ENCODE data around the gene TBPL1. TPM values are rescaled to one million over a fixed set of nuclear protein-coding genes. Genes with fewer than 3 reads are reported as not detected.

TBPL1 gene
- total and polyA plus RNA-seq, 2 of the 13 experiments (the other 11 are each of a cell fraction or from before 2014, with no cell fraction given) = 25.3 to 39.3 TPM

- FAIRE-seq (no peak), DNase-seq (ENCODE audit: low spot score) (no peak), ATAC-seq (no peak)
- Histone ChIP-seq H3K4me1 (ENCODE audit: insufficient read depth, low read length) (peaks cover 9% of the 10 kb centered on the region; the same call in 1 of the 2 replicates), H3K27me3 (ENCODE audit: control insufficient read depth in 1 of 2, insufficient read depth in 2 of 2, low read length in 2 of 2) (no peaks in the 10 kb centered on the region; a peak in 1 of 5 replicates), H3K36me3 (replicated peaks in 1 of 2; ENCODE audit: control insufficient read depth in 1 of 2, insufficient read depth in 2 of 2, low read length in 2 of 2) (no peaks in the 10 kb centered on the region), H3K9ac (ENCODE audit: insufficient read depth, low read depth, low read length) (no peak overlapping the region), H3K4me2 (ENCODE audit: low read depth, low read length) (no peak overlapping the region), H4K20me1 (ENCODE audit: insufficient read depth, low read length) (no peaks in the 10 kb centered on the region), H3K27ac (ENCODE audit: extremely low read length, insufficient read depth, low read length) (no peak overlapping the region), H3K79me2 (ENCODE audit: insufficient read depth, low read length) (no peaks in the 10 kb centered on the region), H3K4me3 (replicated peaks in 1 of 3; ENCODE audit: insufficient read depth in 1 of 3, low read depth in 2 of 3, low read length in 3 of 3) (no peak overlapping the region), H2AFZ (ENCODE audit: low read length) (no peak overlapping the region), H3K9me3 (ENCODE audit: low read length) (no peaks in the 10 kb centered on the region)
- intact Hi-C loops (cut with micrococcal nuclease; ENCODE audit: unreplicated experiment) = no loop called here
- TF ChIP-seq, protein P1, sequence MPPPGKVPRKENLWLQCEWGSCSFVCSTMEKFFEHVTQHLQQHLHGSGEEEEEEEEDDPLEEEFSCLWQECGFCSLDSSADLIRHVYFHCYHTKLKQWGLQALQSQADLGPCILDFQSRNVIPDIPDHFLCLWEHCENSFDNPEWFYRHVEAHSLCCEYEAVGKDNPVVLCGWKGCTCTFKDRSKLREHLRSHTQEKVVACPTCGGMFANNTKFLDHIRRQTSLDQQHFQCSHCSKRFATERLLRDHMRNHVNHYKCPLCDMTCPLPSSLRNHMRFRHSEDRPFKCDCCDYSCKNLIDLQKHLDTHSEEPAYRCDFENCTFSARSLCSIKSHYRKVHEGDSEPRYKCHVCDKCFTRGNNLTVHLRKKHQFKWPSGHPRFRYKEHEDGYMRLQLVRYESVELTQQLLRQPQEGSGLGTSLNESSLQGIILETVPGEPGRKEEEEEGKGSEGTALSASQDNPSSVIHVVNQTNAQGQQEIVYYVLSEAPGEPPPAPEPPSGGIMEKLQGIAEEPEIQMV (CRISPR knock-in tag; IDR thresholded peaks at IDR 0.05; ENCODE audit: low read depth) = no peak
- TF ChIP-seq ZNF337 (CRISPR knock-in tag; IDR thresholded peaks at IDR 0.05; ENCODE audit: borderline replicate concordance, low read depth) = no peak
- TF ChIP-seq DMAP1 (CRISPR knock-in tag; IDR thresholded peaks at IDR 0.05) = no peak
- no peak for TF ChIP-seq ZNF451 (CRISPR knock-in tag; IDR thresholded peaks at IDR 0.05)
- TF ChIP-seq SOX5 (CRISPR knock-in tag; IDR thresholded peaks at IDR 0.05; ENCODE audit: borderline replicate concordance) = no peak
- TF ChIP-seq ZNF460 (CRISPR knock-in tag; IDR thresholded peaks at IDR 0.05; ENCODE audit: borderline replicate concordance) = no peak
- no peak for TF ChIP-seq E2F2 (CRISPR knock-in tag; IDR thresholded peaks at IDR 0.05; ENCODE audit: borderline replicate concordance)
- BruUV-seq (replicated peaks) = no TSS peak
- POLR2A ChIA-PET = no interaction called here
- CTCF ChIA-PET (ENCODE audit: low intra/inter-chr PET ratio, low total read pairs) = no interaction called here
- in situ Hi-C loops (cut with HindIII; ENCODE audit: extremely low pct_ligation_motif_present, low pct_unique_long_range_greater_than_20kb) = no loop called here
Observed at GRCh38 chr6:134016558-134016814, 63.5 kb downstream of the TBPL1 start.

GRCh38 chr6:134020071-134020470 is 67.0 kb downstream of the TBPL1 start:
- no peak for DNase-seq (ENCODE audit: low spot score)
- BruUV-seq (replicated peaks) = no TSS peak
- no peak overlapping the region for H3K4me3 ChIP-seq (replicated peaks in 1 of 3; ENCODE audit: insufficient read depth in 1 of 3, low read depth in 2 of 3, low read length in 3 of 3)
- TF ChIP-seq ZNF781 (CRISPR knock-in tag; IDR thresholded peaks at IDR 0.05; ENCODE audit: borderline replicate concordance, not compliant biosample characterization) (no peak), ONECUT2 (CRISPR knock-in tag; IDR thresholded peaks at IDR 0.05) (no peak), ZBTB21 (CRISPR knock-in tag; IDR thresholded peaks at IDR 0.05) (no peak), SP4 (CRISPR knock-in tag; IDR thresholded peaks at IDR 0.05) (no peak), MBNL3 (CRISPR knock-in tag; conservative IDR thresholded peaks at IDR 0.05) (no peak), SMC3 (IDR thresholded peaks at IDR 0.05; ENCODE audit: low read length) (no peak), XBP1 (CRISPR knock-in tag; IDR thresholded peaks at IDR 0.05) (no peak), ZFP37 (CRISPR knock-in tag; IDR thresholded peaks at IDR 0.05; ENCODE audit: borderline replicate concordance) (no peak), LBX2 (CRISPR knock-in tag; IDR thresholded peaks at IDR 0.05; ENCODE audit: borderline replicate concordance) (no peak), HNRNPUL1 (IDR thresholded peaks at IDR 0.05; ENCODE audit: low read depth, low read length) (no peak)
- intact Hi-C loops (cut with micrococcal nuclease; ENCODE audit: unreplicated experiment) (no loop called here), in situ Hi-C loops (cut with HindIII; ENCODE audit: extremely low pct_ligation_motif_present, low pct_unique_long_range_greater_than_20kb) (no loop called here)
- H3K4me1 ChIP-seq (ENCODE audit: insufficient read depth, low read length) = peaks cover 9% of the 10 kb centered on the region; the same call in 1 of the 2 replicates
- no peaks in the 10 kb centered on the region for H3K36me3 ChIP-seq (replicated peaks in 1 of 2; ENCODE audit: control insufficient read depth in 1 of 2, insufficient read depth in 2 of 2, low read length in 2 of 2)
- CTCF ChIA-PET (ENCODE audit: low intra/inter-chr PET ratio, low total read pairs) = no interaction called here
- POLR2A ChIA-PET = no interaction called here
- no peaks in the 10 kb centered on the region for H3K9me3 ChIP-seq (ENCODE audit: low read length)
- H3K9ac ChIP-seq (ENCODE audit: insufficient read depth, low read depth, low read length) = no peak overlapping the region
- 69% methylated on average over 1 of the region's 1 CpG for WGBS (ENCODE audit: low lambda C conversion rate)
- no peak for ATAC-seq
- H4K20me1 ChIP-seq (ENCODE audit: insufficient read depth, low read length) = no peaks in the 10 kb centered on the region
- no peak overlapping the region for H2AFZ ChIP-seq (ENCODE audit: low read length)
- no peaks in the 10 kb centered on the region for H3K27me3 ChIP-seq (ENCODE audit: control insufficient read depth in 1 of 2, insufficient read depth in 2 of 2, low read length in 2 of 2)
- no peak for FAIRE-seq
- no peak overlapping the region for H3K4me2 ChIP-seq (ENCODE audit: low read depth, low read length)
- no peak overlapping the region for H3K27ac ChIP-seq (ENCODE audit: extremely low read length, insufficient read depth, low read length)
- H3K79me2 ChIP-seq (ENCODE audit: insufficient read depth, low read length) = no peaks in the 10 kb centered on the region
